ENCODE data around the gene KRT6C.

DNA sequence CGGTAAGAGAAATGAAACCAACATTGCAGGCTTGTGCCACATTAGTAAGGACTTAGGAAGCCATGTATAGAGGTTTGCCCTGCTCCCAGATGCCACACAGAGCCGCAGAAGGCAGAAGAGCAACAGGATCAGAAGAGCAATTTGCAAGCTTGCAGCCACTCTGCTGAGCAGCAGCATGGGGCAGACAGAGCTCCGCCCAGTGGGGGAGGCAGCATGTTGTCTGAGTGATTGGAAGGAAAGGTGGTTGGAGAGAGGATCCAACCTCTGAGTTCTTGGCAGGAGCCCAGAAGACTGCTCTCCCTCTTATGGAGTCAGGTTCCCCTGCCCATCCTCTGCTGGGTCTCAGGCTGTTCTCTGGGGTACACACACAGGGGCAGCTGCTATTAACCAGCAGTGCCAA lies 21.8 kb upstream of the KRT6C start:
- TF ChIP-seq, protein P1, sequence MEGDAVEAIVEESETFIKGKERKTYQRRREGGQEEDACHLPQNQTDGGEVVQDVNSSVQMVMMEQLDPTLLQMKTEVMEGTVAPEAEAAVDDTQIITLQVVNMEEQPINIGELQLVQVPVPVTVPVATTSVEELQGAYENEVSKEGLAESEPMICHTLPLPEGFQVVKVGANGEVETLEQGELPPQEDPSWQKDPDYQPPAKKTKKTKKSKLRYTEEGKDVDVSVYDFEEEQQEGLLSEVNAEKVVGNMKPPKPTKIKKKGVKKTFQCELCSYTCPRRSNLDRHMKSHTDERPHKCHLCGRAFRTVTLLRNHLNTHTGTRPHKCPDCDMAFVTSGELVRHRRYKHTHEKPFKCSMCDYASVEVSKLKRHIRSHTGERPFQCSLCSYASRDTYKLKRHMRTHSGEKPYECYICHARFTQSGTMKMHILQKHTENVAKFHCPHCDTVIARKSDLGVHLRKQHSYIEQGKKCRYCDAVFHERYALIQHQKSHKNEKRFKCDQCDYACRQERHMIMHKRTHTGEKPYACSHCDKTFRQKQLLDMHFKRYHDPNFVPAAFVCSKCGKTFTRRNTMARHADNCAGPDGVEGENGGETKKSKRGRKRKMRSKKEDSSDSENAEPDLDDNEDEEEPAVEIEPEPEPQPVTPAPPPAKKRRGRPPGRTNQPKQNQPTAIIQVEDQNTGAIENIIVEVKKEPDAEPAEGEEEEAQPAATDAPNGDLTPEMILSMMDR (IDR thresholded peaks at IDR 0.05) = no peak
- TF ChIP-seq EP300 (IDR thresholded peaks at IDR 0.05) (no peak), POLR2A (IDR thresholded peaks at IDR 0.05; ENCODE audit: low read depth) (no peak), POLR2AphosphoS5 (IDR thresholded peaks at IDR 0.05) (no peak)

Measured in esophagus muscularis mucosa (tissue), 4 donors.